Fibroblast of skin of scalp (primary cell): Measurements from ENCODE around the gene BBLN.
"Not testable (repeated sequence)": the region's sequence is repeated elsewhere in the genome, so short reads cannot be mapped to it uniquely, and the experiment has no call there.

Experiments used
- DNase-seq: peaks from one replicate; pipeline ENCODE4 v3.0.0-alpha.2; 2013

The BBLN gene

DNA sequence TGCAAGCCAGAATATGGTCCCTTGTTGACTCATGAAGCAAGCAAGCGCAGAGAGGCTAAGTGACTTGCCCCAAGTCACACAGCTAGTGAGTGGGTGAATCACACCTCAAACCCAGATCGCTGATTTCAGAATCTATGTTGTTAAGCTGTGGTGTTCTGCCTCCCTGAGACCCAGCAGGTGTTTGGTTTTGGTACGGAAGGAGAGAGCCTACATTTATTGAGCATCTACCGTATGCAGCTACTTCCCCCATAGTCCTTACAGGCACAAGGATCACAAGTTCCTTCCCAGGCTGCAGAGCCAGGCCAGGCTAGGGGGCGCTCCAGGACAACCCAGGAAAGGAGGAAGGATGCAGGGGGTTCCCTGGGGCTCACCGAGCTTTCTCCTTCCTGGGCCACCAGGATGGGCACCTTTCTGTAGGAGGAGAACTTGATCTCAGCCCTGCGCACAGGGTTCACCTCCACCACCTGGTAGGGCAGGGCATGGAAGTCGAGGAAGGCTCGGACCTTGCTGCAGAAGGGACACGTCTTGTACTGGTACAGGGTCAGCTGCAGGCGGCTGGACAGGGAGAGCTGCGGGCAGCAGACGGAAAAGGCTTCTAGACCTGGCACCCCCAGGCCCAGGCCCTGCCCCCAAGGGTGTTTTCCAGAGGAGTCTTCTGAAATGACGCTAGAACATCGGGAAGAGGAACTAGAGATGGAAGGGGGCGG, 35.0 kb upstream of the BBLN start:
- peak; percentile 56 for DNase-seq

DNA sequence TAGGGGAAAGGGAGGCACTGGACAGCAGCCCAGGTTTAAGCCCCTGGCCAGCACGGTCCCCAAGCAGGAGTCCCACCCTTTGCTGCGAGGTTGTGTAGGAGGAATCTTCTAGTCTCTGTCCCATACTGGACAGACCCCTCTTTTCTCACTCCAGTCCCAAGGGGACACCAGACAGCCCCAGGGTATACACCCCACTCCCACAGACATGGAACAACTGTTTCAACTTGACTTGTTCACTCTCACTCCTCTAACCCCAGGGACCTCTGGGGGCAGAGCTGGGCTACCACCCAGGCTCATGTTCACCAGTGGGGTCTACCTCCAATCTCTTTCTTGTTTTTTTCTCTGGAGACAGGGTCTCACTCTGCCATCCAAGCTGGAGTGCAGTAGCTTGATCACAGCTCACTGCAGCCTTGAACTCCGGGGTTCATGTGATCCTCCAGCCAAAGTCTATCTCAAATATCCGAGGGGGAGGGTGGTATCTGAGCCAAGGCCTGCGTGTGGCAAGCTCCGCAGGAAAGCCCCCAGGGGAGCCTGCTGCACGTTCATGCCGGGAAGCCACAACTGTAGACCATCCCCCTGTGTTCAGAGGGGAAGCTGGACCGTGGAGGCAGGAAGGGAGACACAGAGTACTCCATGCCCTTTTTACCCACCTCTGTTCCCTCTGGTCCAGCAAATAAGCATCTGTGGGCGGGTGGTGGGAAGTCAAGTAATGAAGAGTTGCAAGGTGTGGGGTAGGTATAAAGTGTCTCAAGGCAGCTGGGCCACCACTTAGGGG, 34.3 kb upstream of the BBLN start:
- DNase-seq: peak; percentile 42

DNA sequence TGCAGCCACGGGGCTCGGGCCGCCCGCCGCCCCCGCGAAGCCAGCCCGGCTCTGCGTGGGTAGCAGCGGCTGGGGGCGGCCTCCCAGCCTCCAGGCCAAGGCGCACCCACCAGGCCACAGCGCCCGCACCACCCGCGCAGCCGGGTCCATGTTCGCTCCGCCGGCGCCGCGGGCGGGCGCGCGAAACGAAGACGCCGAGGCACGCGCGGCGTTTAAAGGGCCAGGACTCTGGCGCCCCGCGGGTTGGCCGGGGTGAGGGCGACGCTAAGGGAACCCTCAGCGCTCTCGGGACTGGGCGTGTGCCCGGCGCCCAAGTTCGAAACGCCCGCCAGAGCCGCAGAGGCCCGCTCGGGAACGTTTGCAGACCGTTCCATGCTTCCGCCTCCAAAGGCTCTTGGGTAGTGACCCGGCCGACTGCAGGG, 32.5 kb upstream of the BBLN start, which contains the start of gene PTGES2:
Gene PTGES2, minus strand, starts transcription at position 162 of the 422 bp plus-strand sequence. Its CDS starts 12 bp downstream, at position 150.
- DNase-seq: peak; percentile 91

DNA sequence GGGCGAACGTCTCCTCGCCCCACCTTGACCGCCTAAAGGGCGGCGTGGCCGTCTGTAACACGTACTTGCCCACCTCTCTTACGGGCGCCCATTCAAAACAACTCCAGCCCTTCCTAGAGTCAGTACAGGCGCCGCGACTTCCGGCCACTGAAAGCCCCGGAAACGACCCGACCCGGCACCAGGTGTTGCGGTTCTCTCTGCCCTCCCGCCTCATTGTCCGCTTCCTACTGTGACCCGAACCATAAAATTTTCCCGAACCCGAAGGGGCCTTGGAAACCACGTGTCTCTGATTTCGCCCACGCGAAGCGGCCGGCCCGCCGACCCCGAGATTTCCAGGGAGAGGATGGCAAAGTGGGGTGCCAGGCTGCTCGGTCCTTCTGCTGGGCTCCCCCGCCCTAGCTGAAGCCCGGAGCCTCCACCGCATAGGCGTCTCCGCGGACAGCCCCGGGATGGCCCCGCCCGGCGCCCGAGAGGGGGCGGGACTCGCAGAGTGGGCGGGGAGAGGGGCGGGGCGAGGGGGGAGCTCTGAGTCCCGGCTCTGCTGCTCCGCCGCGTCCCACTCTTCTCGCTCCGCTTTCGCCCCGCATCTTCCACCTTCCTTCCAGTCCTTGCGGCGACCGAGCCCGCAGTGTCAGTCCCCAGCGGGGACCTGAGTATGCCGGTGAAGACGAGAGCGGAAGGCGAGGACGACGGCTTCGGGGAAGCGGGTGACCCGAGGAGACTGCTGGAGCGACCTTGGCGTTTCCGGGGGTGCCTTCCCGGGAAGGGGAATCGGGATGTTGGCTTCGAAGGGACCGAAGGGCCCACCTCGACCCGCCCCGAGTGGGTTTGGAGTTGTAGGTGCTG, 31.9 kb upstream of the BBLN start:
- peak; percentile 92 for DNase-seq

DNA sequence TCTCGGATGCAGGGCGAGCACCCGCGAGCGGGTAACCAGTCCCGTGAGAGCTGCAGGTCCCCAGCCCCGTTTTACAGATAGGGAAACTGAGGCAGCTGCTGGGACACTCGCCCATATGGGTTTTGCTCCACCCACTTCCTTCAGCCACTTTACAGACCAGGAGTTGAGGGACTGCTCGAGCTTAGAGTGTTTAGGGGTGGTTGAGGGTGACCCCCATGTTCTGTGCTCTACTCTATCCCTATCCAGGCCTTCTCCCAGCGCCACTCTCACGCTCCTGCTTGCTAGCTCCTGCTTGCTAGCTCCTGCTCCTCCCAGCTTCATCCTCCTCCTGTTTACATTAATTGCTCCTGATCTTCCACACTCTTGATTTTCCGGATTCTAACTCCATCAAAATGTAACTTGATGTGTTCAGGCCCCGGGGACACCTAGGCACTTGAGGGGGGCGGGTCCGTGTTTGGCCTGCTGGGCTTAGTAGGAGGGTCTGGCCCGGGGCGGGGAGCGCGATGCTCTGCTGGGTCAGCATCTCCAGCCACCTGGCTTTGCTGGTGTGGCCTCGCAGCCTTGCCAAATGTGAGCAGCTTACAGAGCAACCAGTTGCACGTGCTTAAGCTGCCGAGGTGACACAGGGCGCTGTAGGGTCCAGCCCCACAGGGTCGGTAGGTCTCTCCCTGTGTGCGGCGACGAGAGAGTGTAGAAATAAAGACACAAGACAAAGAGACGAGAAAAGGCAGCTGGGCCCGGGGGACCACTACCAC, 31.1 kb upstream of the BBLN start:
- no peak for DNase-seq

DNA sequence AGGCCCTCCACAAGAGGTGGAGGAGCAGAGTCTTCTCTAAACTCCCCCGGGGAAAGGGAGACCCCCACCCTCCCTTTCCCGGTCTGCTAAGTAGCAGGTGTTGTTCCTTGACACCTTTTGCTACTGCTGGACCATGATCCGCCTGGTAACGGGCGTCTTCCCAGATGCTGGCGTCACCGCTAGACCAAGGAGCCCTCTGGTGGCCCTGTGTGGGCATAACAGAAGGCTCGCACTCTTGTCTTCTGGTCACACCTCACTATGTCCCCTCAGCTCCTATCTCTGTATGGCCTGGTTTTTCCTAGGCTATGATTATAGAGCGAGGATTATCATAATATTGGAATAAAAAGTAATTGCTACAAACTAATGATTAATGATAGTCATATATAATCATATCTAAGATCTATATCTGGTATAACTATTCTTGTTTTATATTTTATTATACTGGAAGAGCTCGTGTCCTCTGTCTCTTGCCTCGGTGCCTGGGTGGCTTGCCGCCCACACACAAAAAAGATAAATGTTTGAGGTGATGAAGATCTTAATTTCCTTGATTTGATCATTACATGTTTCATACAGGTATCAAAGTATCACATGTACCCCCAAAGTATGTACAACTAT, 30.0 kb upstream of the BBLN start:
- not testable (repeated sequence) for DNase-seq

DNA sequence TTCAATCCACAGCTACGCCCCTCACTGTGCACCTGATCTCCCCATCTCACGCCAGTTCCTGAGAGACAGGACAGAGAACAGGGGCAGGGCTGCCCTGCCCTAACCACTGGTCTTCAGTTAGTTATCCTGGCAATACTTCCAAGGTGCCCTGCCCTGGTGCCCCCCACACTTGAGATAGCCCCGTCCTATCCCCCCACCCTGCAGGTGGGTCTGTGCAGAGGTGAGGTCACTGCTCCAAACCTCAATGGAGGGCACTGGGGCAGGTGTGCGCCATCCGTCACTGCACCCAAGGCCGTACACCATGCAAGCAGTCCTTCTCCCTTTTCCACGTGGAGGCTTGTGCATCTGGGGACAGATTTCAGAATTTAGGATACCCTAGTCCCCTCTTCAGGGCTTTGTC, 29.4 kb upstream of the BBLN start:
- DNase-seq: not testable (repeated sequence)

DNA sequence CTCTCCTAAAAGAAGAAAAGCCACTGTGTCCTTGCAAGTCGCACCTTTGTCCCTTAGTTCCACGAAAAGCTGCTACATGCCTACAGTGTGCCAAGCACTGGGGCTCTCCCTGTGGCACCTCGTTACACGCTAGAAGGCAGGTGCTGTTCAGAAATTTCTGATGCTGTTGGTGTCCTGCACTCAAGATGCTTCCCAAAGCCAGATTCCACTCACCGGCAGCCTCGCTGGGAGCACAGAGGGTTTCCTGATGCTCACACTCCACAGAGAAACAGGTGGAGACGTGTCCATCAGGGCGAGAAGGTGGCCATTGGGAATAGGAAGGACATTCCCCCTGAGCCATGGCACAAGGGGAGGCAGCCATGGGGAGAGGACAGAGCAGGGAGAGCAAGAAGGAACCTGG, 28.7 kb upstream of the BBLN start:
- not testable (repeated sequence) for DNase-seq

DNA sequence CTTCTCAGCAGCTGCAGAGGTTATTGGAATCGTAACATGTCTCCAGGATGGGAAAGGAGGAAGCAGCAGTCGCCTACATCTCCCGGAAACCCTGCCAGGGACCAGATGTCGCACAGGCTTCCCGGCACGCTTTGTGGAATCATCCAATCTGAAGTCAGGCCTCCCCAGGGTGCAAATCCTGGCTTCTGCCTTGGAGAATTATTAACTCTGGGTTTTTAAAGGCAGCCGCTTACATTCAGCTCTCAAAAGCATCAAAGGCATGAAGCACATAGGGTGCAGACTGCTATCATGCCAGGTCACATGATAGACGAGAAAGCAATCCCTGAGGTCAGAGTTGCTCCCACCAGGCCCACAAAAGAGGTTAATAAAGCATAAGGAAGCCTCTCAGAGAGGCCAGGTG, 27.9 kb upstream of the BBLN start:
- not testable (repeated sequence) for DNase-seq

DNA sequence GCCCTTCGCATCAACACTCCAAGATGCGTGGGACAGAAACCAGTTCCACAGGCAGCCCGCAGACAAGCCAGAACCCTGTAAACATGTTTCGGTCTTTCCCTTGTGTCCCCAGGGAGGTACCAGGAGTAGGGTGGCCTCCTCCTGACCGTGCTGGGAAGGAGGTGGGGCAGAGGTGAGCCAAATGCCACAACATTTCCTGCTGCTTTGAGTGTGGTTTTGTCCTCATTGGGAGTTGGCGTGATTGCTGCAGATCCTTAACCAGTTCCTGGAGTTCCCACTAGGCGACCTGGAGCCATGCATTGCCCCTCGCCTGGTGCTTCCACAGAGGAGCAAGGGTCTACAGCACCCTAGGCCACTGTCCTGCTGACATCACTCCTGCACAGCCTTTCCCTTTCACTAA, 24.5 kb upstream of the BBLN start:
- DNase-seq: not testable (repeated sequence)

DNA sequence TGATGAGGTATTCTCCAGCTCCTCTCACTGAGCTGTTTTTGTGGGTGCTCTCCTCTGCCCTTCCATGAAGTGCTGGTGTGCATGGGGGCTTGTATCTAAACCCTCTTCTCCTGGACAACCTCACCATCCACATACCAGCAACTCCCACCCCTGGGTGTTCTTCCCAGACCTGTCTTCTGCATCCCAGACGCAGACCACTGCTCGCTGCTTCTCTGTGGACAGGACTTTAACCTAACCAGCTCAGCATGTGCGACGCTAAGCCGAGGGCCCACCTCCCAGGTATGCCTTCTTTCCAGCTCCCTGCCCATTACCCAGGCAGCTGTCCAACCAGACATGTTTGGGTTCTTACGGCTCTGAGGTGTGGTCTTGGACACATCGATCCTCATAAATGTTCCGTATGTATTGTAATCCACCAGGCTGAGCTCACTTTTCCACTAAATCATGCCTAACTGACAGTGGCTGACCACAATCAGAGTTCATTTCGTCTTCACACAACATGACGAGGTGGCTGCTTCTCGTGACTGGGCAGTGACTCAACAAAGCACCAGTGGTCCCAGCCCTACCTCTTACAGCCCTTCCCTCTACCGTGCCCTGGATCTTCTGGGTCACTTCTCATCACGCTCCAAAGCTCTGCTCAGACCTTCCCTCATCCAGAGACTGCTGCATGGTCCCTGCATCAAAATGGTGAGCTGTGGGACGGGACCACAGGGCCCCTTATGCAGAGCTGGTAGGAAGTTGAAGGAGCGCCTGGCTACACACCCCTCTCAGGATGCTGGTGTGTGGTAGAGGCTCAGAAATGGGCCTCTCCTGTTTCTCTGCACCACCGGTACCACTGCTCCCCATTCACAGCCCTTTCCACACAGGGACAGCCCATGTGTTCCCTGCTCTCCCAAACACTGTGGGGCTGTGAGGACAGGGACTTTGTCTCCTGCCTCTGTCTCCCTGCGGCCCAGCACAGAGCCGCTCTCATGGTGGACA, 23.0 kb upstream of the BBLN start:
- peak; percentile 57 for DNase-seq

DNA sequence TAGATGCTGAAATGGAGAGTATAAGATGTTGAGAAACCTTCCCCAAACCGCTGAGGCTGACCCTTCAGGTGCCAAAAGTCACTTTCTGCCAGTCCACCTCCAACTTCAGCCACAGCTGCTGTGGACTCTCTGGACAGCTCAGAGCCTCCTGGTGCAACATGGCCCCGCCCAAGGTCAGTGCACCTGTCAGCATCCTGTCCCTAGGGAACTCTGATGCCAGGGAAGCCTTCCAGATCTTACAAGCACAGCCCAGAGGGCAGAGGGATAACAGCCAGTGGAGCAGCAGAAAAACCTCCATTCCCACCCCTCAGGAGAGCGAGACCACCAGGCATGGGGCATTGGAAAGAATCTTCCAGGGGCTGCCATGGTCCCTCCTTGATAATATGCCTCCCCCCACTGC, 22.1 kb upstream of the BBLN start:
- DNase-seq: no peak

DNA sequence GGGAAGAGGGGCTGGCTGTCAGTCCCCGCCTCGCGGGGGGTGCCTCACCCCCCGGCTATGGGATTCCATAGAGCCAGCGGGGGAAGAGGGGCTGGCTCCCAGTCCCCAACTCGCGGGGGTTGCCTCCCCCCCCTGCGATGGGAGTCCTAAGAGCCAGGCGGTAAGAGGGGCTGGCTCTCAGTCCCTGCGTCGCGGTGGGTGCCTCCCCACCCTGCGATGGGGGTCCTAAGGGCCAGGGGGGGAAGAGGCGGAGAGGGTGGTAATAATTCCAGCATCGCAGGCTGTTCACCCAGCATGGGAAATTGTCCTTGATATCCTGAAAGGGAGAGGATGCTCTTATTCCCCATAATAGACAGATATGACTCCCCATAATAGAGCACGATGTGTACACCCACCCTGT, 20.4 kb upstream of the BBLN start:
- no peak for DNase-seq

DNA sequence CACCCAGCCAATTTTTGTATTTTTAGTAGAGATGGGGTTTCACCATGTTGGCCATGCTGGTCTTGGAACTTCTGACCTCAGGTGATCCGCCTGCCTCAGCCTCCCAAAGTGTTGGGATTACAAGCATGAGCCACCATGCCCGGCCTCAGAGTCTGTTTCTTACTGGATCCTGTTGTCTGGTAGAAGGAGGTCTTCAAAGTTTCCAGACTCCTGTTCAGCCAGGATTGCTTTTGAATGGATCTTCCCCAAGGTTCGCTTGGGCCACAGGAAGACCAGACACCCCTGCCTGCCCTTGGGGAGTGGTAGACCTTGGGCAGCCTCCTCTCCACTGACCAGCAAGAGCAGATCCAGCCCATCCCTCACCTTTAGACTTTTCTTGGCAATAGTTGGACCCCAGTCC, 18.5 kb upstream of the BBLN start:
- DNase-seq: no peak

DNA sequence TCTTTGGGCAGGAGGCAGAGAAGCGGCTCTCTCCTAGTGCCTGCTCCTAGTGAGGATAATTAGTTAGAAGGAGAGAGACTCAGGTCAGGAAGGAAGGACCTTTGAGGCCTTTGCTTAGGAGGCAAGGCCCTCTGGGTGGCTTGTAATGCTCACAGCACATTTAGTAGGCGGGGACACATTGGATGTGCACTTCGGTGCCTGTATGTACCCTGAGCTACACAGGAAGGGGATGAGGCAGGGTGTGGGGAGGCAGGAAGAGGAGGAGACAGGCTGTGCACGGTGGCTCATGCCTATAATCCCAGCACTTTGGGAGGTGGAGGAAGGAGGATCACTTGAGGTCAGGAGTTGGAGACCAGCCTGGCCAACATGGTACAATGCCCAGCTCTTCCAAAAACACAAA, 18.0 kb upstream of the BBLN start:
- DNase-seq: no peak

DNA sequence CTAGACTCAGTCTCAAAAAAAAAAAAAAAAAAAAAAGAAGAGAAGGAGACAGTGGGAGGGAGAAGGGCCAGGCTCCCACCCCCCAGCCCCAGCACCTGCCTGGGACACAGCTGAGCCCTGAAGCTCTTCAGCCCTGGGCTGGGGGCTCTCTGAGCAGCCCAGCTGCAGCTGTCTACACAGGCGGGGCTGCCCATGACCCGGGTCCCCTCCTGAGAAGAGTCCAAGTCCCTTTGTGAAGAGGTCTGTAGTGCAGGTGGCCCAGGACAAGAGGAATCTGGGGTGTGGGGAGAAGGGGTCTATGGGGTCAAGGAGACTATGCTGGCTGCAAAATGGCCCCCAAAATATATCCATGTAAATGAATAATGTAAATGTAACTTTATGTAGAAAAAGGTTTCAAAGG, 17.5 kb upstream of the BBLN start:
- DNase-seq: no peak

DNA sequence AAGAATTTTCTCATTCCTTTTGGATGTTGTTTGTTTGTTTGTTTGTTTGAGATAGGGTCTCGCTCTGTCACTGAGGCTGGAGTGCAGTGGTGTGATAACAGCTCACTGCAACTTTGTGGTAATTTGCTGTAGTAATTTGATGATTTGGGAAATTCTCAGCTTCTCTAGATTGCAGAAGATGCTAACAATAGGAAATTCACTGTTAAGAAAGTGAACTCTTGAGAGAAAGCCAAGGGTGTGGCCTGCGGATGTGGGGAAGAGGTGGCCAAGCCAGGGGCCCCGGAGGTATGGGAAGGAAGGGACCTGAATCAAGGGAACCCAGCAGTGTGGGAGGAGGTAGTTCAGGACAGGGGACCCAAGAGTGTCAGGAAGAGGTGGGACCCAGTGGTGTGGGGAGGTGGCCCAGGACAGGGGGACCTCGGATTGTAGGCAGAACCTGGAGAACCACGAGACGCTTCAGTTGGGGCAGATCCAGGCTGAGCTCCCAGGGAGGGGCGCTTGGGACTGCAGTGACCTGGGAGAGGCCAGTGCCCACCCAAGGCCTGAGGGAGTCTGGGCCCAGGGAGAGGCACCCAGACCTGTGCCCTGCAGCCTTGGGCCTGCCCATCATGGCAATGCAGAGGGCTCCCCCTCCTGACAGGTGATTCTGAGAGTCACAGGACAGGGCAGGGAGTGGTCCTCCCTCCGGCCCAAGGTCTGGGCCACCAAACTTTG, 16.4 kb upstream of the BBLN start:
- DNase-seq: no peak

DNA sequence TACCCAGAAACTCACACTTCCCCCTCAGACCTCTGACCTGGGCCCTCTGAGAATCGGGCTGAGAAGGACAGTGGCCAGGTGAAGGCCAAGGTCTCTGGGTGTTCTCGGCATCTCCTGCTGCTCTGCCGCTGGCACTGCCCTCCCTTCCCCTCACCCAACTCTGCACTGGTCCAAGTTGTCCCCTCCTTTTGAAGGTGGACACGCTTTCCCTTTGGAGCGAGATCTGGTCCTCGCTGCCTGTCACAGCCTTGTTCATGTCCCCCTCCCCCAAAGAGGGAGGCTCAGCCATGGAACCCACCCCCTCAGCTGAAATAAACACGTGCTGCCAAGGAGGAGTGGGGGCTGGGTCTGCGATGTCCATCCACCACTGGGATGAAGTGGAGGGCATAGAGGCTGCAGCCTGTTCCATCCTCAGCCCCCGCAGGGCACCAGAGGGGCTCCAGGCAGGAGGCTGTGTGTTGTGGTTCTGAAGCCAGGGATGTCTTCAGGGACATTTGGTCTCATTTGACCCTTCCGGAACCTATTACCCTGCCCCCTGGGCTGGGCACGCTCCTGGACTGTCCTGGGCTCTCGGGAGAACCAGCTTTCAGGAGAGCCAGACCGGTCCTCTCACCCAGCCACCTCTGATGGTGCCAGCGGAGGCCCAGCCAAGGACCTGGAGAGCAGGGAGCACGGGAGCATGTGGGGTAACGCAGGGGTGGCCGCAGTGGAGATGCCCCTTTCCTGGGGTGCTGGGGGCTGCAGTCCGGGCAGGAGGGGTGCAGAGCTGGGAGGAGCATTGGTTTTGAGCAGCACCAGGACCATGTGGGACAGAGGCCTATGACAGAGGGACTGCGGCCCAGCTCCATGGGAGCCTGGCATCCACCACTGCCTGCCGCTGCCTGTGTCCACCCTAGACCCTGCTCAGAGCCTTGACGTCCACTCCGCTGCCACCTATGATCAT, 15.6 kb upstream of the BBLN start:
- DNase-seq: no peak

DNA sequence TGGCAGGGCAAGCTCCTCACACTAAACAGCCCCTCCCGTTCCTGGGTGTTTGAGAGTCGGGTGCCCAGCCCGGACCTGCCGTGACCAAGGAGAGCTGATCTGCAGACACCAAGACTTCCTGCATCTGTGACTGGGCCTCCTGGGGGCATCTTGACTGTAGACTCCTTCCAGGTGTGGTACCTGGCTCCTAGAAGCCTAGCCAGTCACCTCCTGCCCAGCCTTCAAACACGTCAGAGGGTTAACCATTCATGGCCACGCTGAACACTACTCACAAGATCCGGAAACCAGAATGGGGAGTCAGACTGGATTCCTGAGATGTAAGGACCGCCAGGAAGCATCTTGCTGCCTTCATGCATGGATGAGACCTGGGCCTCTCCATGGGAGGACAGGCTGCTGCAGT, 14.5 kb upstream of the BBLN start:
- no peak for DNase-seq
